ENCODE results near the gene LMAN2. TPM values are rescaled to one million over a fixed set of nuclear protein-coding genes. Genes with fewer than 3 reads are reported as not detected.
"Not testable (repeated sequence)": the region's sequence is repeated elsewhere in the genome, so short reads cannot be mapped to it uniquely, and the experiment has no call there.

The LMAN2 gene
- total RNA-seq, 6 donors from 2014 or later, result 134 to 263 (median 177) TPM

- no peaks in the 10 kb centered on the region for H3K4me1 ChIP-seq
- WGBS, 2 donors, result 83 to 88% methylated on average over 6 of the region's 6 CpGs
- H3K9me3 ChIP-seq, result no peaks in the 10 kb centered on the region
- no peaks in the 10 kb centered on the region for H3K36me3 ChIP-seq
- TF ChIP-seq EP300 (IDR thresholded peaks at IDR 0.05), result no peak
- no peak for TF ChIP-seq POLR2A (IDR thresholded peaks at IDR 0.05)
- no peak for TF ChIP-seq CTCF (IDR thresholded peaks at IDR 0.05)
- no peak for TF ChIP-seq POLR2AphosphoS5 (IDR thresholded peaks at IDR 0.05)
- no peaks in the 10 kb centered on the region for H3K27me3 ChIP-seq
- H3K4me3 ChIP-seq, result no peak overlapping the region
- no peak overlapping the region for H3K27ac ChIP-seq
- no peak for ATAC-seq (ENCODE audit: low FRiP score in 2 of 2)
- no peak for DNase-seq
Observed at GRCh38 chr5:177380805-177381126, 29.3 kb upstream of the LMAN2 start.

GRCh38 chr5:177378884-177379883 is 27.7 kb upstream of the LMAN2 start:
- H3K27ac ChIP-seq, result no peak overlapping the region
- no peak for TF ChIP-seq CTCF (IDR thresholded peaks at IDR 0.05)
- no peak for TF ChIP-seq EP300 (IDR thresholded peaks at IDR 0.05)
- TF ChIP-seq POLR2A (IDR thresholded peaks at IDR 0.05), result no peak
- TF ChIP-seq POLR2AphosphoS5 (IDR thresholded peaks at IDR 0.05), result no peak

GRCh38 chr5:177377851-177378776 is 26.6 kb upstream of the LMAN2 start:
- H3K36me3 ChIP-seq, result no peaks in the 10 kb centered on the region
- TF ChIP-seq EP300 (IDR thresholded peaks at IDR 0.05), result no peak
- no peak for TF ChIP-seq POLR2A (IDR thresholded peaks at IDR 0.05)
- TF ChIP-seq POLR2AphosphoS5 (IDR thresholded peaks at IDR 0.05), result no peak
- TF ChIP-seq CTCF (IDR thresholded peaks at IDR 0.05), result no peak
- no peak overlapping the region for H3K4me3 ChIP-seq
- no peaks in the 10 kb centered on the region for H3K27me3 ChIP-seq
- no peak overlapping the region for H3K27ac ChIP-seq
- ATAC-seq (ENCODE audit: low FRiP score in 2 of 2), result no peak
- no peak for DNase-seq
- 83 to 87% methylated on average over 6 to 8 of the region's 8 CpGs for WGBS, 2 donors
- no peaks in the 10 kb centered on the region for H3K9me3 ChIP-seq
- H3K4me1 ChIP-seq, result peaks cover 0 to 1% (median 0%) of the 10 kb centered on the region in 4 donors

More at GRCh38 chr5:177378884-177379883, 27.7 kb upstream of the LMAN2 start:
- no peaks in the 10 kb centered on the region for H3K27me3 ChIP-seq
- no peaks in the 10 kb centered on the region for H3K4me1 ChIP-seq
- ATAC-seq (ENCODE audit: low FRiP score in 2 of 2) (no peak), DNase-seq (no peak)
- 67 to 72% methylated on average over 10 to 15 of the region's 15 CpGs for WGBS, 2 donors
- no peak overlapping the region for H3K4me3 ChIP-seq
- no peaks in the 10 kb centered on the region for H3K9me3 ChIP-seq
- no peaks in the 10 kb centered on the region for H3K36me3 ChIP-seq

GRCh38 chr5:177376107-177376506 is 24.6 kb upstream of the LMAN2 start:
- no peak overlapping the region for H3K4me3 ChIP-seq
- H3K36me3 ChIP-seq, result no peaks in the 10 kb centered on the region
- TF ChIP-seq POLR2A (IDR thresholded peaks at IDR 0.05) (no peak), CTCF (IDR thresholded peaks at IDR 0.05) (no peak), POLR2AphosphoS5 (IDR thresholded peaks at IDR 0.05) (no peak), EP300 (IDR thresholded peaks at IDR 0.05) (no peak)
- no peak for DNase-seq
- no peak overlapping the region for H3K27ac ChIP-seq
- 80 to 91% methylated on average over 11 of the region's 11 CpGs for WGBS, 2 donors
- no peaks in the 10 kb centered on the region for H3K27me3 ChIP-seq
- H3K4me1 ChIP-seq, result peaks cover 13 to 21% (median 16%) of the 10 kb centered on the region in 4 donors
- ATAC-seq (ENCODE audit: low FRiP score in 2 of 2), result no peak
- no peaks in the 10 kb centered on the region for H3K9me3 ChIP-seq

- H3K27ac ChIP-seq; H3K36me3 ChIP-seq; H3K9me3 ChIP-seq; H3K4me3 ChIP-seq; DNase-seq; H3K27me3 ChIP-seq; ATAC-seq (ENCODE audit: low FRiP score in 2 of 2): not testable (repeated sequence)
- 74 to 77% methylated on average over 5 of the region's 5 CpGs for WGBS, 2 donors
- peaks cover 15 to 27% (median 17%) of the 10 kb centered on the region in 4 donors for H3K4me1 ChIP-seq
Observed at GRCh38 chr5:177375516-177375915, 24.0 kb upstream of the LMAN2 start.
